Skin of body (tissue), 2 donors: Measurements from ENCODE around the gene TPM2. TPM values are rescaled to one million over a fixed set of nuclear protein-coding genes. Genes with fewer than 3 reads are reported as not detected.

Experiments used
- DNase-seq: peaks from one replicate; lab custom pipeline; 2025; lab: John Stamatoyannopoulos, UW
- total RNA-seq: library from RNA; depleted of rRNA; stranded (reverse); fragments of >200 nt; gene quantifications from one replicate; pipeline ENCODE4 v1.2.3, GENCODE V29; 2014

The TPM2 gene
- total RNA-seq, 1 donor from 2014 or later, result 517 TPM

DNA sequence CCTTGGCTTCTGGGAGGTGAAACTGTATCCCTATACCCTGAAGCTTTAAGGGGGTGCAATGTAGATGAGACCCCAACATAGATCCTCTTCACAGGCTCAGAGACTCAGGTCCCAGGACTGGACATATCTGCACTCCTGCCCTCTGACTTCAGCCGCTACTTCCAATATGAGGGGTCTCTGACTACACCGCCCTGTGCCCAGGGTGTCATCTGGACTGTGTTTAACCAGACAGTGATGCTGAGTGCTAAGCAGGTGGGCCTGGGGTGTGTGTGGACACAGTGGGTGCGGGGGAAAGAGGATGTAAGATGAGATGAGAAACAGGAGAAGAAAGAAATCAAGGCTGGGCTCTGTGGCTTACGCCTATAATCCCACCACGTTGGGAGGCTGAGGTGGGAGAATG lies 10.6 kb downstream of the TPM2 start:
- no peak for DNase-seq

DNA sequence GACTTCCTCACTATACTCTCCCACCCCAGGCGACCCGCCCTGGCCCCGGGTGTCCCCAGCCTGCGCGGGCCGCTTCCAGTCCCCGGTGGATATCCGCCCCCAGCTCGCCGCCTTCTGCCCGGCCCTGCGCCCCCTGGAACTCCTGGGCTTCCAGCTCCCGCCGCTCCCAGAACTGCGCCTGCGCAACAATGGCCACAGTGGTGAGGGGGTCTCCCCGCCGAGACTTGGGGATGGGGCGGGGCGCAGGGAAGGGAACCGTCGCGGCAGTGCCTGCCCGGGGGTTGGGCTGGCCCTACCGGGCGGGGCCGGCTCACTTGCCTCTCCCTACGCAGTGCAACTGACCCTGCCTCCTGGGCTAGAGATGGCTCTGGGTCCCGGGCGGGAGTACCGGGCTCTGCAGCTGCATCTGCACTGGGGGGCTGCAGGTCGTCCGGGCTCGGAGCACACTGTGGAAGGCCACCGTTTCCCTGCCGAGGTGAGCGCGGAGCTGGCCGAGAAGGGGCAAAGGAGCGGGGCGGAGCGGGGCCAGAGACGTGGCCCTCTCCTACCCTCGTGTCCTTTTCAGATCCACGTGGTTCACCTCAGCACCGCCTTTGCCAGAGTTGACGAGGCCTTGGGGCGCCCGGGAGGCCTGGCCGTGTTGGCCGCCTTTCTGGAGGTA lies 13.9 kb downstream of the TPM2 start:
- no peak for DNase-seq

DNA sequence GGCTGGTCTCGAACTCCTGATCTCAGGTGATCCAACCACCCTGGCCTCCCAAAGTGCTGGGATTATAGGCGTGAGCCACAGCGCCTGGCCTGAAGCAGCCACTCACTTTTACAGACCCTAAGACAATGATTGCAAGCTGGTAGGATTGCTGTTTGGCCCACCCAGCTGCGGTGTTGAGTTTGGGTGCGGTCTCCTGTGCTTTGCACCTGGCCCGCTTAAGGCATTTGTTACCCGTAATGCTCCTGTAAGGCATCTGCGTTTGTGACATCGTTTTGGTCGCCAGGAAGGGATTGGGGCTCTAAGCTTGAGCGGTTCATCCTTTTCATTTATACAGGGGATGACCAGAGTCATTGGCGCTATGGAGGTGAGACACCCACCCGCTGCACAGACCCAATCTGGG lies 14.5 kb downstream of the TPM2 start:
- no peak for DNase-seq

DNA sequence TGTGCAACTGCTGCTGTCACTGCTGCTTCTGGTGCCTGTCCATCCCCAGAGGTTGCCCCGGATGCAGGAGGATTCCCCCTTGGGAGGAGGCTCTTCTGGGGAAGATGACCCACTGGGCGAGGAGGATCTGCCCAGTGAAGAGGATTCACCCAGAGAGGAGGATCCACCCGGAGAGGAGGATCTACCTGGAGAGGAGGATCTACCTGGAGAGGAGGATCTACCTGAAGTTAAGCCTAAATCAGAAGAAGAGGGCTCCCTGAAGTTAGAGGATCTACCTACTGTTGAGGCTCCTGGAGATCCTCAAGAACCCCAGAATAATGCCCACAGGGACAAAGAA lies 15.7 kb downstream of the TPM2 start:
- DNase-seq, result no peak

DNA sequence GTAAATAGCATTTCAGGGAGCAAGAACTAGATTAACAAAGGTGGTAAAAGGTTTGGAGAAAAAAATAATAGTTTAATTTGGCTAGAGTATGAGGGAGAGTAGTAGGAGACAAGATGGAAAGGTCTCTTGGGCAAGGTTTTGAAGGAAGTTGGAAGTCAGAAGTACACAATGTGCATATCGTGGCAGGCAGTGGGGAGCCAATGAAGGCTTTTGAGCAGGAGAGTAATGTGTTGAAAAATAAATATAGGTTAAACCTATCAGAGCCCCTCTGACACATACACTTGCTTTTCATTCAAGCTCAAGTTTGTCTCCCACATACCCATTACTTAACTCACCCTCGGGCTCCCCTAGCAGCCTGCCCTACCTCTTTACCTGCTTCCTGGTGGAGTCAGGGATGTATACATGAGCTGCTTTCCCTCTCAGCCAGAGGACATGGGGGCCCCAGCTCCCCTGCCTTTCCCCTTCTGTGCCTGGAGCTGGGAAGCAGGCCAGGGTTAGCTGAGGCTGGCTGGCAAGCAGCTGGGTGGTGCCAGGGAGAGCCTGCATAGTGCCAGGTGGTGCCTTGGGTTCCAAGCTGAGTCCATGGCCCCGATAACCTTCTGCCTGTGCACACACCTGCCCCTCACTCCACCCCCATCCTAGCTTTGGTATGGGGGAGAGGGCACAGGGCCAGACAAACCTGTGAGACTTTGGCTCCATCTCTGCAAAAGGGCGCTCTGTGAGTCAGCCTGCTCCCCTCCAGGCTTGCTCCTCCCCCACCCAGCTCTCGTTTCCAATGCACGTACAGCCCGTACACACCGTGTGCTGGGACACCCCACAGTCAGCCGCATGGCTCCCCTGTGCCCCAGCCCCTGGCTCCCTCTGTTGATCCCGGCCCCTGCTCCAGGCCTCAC lies 16.3 kb downstream of the TPM2 start, which contains the start of gene CA9:
TSS of gene CA9 (plus strand) at position 797 of the 893 bp plus-strand sequence. CDS start at position 829, 32 bp downstream.
- DNase-seq, result no peak

DNA sequence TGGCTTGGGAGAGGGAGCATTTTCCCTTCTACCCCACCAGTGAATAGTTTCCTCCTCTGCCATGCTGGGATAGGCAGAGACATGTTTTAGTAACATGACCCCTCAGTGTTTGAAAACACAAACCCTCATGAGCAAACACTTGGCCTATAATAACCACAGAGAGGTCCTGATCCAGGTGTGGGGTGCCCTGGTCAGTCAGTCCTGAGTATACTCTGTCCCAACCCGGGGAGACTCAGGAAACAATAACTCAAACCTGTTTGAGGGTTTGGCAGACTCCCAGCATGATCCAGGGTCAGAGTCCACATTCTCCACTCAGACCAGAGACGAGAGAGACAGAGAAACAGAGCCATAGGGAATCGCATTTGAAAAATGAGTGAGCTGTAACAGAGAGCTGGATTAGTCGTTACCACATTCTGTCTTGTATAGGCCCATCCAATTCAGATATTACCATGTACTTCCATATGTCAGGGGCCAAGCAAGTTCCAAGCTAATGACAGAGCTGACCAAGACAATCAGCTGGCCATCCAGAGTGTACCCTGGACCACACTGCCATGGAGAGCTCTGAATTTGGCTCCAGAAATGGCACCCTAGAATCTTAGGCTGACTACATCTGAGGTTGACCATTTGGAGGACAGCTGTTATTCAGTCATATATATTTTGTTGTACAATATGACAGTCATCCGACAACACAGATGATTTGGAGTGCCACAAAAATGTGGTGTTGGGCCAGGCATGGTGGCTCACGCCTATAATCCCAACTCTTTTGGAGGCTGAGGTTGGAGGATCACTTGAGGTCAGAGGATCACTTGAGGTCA lies 20.2 kb downstream of the TPM2 start:
- DNase-seq, result no peak

DNA sequence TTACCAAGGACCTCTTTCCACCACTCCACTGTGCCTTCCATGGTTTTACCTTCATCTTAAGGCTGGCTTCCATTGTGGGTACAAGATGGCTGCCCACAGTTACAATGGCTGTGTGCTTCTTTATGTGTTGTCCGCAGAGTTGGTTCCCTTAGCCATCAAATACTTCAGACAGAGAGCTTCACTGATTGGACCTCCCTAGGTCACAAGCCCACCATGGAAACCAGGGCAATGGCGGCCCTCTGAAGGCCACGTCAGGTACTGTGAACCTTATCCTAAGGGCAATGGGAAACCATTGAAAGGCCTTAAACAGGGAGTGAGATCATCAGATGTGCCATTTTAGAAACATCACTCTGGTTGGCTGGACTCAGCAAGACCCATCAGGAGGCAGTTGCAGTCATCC lies 21.8 kb downstream of the TPM2 start:
- no peak for DNase-seq

DNA sequence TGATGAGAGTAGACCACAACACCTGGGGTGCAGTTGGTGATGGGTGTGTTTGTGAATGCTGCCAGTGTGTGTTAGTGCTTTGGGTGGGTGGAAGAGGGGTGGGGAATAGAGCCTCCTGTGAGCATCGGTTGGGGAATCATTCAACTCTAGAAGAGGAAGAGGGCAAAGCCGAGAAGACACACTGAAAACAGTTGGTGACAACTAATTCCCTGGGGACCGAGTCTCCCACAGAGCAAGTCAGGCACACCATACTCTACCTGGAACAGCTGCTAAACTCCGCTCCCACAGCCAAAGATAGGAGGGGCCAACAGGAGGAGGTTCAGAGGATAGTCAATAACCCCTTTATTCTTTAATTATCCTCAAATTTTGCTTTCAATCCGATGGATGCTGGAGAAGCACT lies 23.2 kb downstream of the TPM2 start:
- no peak for DNase-seq

DNA sequence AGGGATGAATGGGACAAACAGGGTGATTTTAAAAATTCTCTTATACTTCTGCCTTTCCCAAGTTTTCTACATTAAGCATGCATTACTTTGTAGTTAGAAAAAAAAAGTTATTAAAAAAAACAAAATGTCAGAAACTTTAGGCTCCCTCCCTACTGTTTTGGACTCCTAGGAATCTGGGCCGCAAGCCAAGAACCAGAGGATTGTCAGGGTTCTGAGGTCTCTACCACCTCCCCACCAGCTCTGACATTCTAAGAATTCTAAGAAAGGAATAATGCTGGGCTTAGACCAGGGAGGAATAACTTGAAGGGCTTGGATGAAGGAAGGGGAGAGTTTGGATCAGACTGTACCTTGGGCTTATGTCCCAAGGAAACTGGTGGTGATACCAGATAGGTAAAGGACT lies 23.7 kb downstream of the TPM2 start:
- DNase-seq, result no peak

DNA sequence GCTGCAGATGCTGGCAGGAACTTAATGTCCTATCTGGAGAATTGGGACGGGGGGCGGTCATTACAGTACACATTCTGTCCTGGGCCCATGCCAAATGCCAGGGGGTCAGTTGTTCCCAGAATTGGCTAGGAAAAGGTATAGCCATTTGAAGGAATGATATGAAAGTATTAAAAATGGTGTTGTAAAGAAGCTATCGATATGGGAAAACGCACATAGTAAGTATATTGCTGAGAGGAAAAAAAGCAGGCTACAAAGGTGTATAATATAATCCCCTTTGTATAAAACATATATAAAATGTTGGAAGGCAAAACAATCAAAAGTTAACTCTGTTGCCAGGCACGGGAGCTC lies 24.3 kb downstream of the TPM2 start:
- no peak for DNase-seq

DNA sequence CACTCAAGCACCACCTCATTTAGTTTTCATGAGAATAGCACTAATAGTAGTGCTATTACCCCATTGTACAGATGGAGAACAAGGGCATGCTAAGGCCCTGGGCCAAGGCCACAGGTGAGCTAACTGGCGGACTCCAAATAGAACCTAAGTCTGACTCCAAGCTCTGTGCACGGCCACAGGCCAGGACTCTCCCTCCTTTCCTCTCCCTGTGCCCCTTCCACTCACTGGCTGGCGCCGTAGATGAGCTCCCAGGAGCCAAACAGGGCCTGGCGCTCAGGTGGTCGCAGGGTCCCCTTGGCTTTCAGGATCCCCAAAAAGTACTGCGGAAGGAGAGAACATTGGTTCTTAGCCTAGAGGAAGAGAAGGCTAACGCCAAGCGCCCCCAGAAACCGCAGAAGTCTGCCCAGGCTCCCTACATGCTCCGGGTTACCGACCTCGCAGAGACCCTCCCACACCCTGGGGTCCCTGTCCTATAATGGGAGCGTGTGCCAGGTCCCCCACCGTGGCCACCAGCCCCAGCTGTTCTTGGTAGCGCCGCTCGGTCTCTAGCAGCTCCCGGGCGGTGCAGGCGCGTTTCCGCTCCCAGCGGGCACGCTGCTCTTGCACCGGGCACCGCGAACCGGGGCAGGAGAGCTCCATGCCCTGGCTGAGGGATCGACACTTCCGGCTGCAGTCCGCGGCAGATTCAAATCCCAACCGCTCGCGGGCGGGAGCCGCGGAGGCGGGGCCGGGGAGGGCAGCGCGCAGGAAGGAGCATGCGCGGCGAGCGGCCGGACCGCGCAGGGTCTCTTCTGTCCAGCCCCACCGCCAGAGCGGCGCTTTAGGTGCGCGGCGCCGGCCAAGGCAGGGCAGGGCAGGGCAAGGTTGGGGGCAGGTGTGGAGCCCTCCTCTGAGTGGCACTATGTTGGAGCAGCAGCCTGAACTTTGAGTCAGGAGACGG lies 24.9 kb downstream of the TPM2 start, which contains the start of gene ARHGEF39:
TSS of gene ARHGEF39 (minus strand) at position 665 of the 940 bp plus-strand sequence. CDS start at position 639, 26 bp downstream.
- peak; percentile 54 for DNase-seq

DNA sequence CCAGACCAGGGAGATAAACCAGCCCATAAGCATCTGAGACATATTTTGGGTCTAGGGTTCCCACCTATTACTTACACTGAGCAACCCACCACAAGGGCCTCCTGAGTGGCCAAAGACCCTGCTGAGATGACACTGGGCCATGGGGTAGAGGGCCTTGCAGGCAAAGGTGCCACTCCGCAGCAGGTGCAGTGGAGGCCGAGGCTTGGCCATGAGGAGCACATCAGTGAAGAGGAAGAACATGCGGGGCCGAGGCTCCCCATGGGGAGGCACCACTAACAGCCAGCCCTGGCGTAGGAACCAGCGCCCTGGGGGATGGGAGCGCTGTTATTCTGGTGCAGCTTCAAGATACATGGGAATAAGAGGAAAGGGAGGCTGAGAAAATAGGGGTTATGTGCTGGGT lies 27.3 kb downstream of the TPM2 start:
- no peak for DNase-seq

DNA sequence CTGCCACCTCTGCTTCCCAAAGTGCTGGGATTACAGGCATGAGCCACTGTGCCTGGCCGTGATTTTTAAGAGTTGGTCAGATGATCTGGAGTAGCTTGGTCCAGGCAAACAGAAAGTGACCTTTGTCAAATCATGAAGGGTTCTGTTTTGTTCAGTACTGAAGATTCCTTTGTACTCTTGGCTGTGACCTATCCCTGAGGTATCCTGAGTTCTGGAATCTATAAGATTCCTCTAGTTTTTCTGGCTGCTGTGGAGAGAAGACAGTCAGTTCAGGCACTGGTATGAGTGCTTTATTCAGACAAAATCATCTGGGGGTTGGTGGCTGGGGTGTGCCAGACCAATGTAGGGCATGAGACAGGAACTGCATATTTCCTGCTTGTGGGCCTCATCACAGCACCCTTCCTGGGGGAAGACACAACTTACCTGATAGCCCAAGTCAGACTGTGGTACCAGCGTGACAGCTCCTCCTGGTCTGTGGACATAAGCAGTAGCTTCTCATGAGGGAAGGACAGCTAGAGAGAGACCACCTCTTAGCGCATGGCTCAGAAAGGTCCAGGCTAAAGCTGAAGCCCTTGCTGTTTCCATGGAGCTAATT lies 27.9 kb downstream of the TPM2 start:
- DNase-seq, result no peak

DNA sequence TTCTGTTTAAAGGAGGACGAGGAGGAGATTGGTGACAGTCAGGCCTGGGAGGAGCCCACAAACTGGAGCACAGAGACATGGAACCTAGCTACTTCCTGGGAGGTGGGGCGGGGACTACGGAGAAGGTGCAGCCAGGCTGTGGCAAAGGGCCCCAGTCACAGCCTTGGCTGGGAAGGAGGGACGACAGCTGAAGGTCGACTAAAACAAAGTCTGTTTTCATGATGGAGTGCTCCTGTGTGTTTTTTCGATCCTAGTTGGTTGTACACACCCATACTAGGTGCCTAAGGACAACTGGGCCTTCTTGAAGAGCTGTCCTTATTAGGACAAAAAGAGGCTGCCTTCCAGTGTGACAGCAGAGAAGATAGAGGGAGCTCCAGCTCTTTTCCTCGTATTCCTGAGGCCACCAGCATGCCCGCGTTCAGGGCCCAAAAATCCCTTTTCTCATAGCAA lies 28.7 kb downstream of the TPM2 start:
- no peak for DNase-seq

DNA sequence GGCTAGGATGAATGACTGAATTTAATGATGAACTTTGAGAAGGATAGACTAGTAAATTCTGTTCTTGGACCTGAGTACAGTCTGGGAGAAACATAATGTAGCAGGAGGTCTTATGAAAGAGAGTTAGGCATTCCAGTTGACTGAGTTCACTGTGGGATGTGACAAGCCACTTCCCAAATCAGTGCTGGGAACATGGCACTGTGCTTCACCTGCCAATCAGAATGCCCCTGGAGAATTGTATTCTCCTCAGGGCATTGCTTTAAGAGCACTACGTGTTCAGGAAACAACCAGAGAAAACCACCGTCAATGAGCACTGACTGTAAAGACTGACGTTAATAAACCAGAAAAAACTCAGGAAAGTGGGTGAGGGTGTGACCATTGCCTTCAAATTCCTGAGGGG lies 30.4 kb downstream of the TPM2 start:
- DNase-seq, result no peak

DNA sequence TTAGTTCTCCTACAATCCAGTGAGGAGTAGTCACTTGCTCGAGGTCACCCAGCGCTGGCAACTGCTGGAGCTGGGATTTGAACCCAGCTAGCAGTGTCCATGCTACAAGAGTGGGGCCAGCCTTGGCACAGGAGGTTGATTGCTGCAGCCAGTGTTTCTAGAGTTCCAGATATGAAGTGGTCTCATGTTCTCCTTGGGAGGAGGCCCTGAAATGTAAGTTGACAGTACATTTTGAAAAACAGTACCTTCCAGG lies 30.8 kb downstream of the TPM2 start:
- no peak for DNase-seq

DNA sequence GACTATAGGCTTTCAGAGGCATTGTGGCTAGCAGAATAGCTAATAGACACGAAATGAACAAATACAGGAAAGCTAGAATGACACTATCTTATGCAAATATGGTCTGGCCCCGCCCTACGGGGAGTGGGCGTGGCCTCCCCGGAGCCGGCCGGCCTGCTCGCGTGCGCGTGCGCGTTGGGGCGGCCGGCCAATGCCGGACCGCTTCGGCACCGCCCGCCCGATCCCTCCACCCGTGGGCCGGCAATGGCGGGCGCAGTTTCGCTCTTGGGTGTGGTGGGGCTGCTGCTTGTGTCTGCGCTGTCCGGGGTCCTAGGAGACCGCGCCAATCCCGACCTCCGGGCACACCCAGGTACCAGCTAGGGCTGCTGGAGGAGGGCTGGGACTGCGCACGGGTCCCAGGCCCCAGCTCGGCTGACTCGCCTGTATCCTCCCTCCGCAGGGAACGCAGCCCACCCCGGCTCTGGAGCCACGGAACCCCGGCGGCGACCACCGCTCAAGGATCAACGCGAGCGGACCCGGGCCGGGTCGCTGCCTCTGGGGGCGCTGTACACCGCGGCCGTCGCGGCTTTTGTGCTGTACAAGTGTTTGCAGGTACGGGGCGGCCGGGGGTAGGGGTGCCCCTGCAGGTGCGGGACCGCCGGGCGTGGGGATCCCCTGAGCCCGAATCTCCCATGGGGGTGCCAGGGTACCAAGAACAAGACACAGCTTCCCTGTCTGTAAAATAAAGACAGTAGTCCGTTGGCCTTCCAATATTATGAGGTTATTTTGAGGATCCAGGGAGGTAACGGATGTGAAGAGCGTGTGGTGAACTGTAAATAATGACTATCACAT lies 31.4 kb downstream of the TPM2 start, which contains the start of gene CCDC107:
TSS of gene CCDC107 (plus strand) at position 156 of the 831 bp plus-strand sequence. CDS start at position 244, 88 bp downstream.
- DNase-seq, result peak; percentile 82

DNA sequence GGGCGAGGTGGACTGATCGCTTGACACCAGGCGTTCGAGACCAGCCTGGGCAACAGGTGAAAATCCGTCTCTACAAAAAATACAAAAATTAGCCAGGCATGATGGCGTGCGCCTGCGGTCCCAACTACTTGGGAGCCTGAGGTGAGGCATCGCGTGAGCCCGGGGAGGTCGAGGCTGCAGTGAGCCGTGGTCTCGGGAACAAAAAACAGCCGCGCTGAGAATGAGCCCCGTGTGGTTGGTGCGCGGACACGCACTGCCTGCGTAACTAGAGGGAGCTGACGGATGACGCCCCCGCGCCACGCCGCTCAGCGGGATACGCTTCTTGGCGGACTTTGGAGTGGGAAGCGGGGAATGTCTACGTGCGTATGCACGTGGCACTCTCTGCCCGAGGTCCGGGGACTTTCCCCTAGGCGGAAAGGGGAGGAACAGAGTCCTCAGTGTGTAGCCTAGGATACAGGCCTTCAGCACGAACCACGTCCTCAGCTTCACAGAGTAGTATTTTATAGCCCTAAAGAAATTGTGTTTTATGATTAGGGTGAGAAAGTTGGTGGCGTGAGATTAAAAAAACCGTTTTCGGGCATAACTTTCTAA lies 32.1 kb downstream of the TPM2 start, which contains the start of gene RMRP:
TSS of gene RMRP (minus strand) at position 474 of the 591 bp plus-strand sequence.
- peak; percentile 99 for DNase-seq
